NOMO-1 treated with dmso at 0.1 percent for 144 hours (cell line): ENCODE measurements around the gene ADAMTS4.

Experiments used
- DNase-seq: peaks from one replicate; lab custom pipeline; 2025; ENCODE audit not compliant: unreplicated experiment; lab: John Stamatoyannopoulos, UW

Gene ADAMTS4

GRCh38 chr1:161175771-161176453 lies 22.9 kb downstream of the ADAMTS4 start:
- DNase-seq: no peak

GRCh38 chr1:161174911-161175310 lies 23.9 kb downstream of the ADAMTS4 start:
- DNase-seq: no peak

DNA sequence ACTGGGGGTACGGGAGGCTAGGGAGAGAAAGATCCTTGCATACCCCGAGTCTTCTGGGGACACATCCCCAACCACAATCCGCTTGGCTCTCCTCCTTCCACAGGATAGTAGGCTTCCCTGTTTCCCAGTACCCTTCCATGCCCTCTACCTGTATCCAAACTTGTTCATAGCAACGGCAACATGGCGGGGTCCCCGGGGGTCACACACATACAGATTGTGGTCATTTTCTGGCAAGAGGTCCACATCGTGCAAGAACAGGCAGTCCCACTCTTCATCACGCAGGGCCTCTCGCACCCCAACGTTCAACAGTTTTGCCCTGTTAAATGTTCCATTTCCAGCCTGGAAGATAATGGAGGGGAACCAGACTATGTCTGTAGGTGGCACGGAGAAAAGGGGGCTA lies 25.1 kb downstream of the ADAMTS4 start:
- DNase-seq: no peak

DNA sequence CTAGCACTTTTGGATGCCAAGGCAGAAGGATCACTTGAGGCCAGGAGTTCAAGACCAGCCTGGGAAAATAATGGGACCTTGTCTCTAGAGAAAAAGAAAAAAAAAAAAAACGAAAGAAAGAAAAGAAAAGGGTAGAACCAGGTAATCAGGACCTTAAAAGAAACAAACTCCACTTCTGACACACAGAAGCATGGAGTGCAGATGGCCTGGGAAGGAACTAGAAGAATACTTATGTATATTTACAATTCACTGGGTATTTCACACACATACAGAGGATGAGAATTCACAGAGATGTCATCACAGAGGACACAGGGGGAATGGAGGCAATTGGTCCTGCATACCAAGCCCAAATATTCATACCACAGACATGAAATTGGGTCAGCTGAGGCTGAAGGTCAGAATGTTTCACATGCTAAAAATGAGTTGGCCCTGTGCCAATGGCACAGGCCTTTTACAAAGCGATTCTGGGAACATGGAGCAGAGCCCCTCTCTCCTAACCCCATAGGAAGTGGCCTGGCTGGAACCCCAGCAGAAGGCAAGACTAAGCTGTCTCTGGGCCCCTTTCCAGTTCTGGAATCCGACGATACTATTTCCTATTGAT lies 26.0 kb downstream of the ADAMTS4 start:
- no peak for DNase-seq

DNA sequence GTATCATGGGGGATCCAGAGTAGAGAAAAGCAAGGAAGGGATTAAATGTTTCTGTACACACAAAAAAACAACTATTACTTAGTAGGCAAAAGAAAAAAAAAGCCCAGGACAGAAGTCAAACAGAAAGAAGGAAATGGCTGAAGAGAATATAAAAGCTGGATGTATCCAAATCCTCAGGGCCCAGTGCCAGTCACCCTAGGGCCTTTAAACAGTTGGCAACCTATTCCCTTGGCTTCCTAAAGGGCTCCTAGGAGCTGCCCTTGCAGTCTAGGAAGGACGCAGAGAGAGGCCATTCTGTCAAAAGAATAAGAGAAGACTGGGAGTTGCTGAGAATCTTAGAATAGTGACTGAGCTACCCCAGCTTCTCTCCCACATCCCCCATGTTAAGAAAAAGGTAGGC lies 26.5 kb downstream of the ADAMTS4 start:
- DNase-seq: no peak

- DNase-seq: no peak
Measured at GRCh38 chr1:161171696-161172095, 27.2 kb downstream of the ADAMTS4 start.

GRCh38 chr1:161171191-161171590 lies 27.7 kb downstream of the ADAMTS4 start:
- DNase-seq: no peak

DNA sequence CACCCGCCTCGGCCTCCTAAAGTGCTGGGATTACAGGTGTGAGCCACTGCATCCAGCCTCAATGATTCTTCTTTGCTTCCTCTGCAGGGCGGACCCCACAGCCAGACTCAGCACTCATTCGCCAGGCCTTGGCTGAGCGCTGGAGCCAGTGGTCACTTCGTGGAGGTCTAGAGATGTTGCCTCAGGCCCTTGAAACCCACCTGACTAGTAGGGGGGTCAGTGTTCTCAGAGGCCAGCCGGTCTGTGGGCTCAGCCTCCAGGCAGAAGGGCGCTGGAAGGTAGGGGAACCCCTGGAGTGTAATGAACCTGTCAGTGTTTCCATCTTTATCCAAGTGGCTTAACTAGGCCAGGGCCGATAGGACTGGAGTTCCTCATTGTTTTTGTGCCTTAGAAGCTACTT lies 29.9 kb downstream of the ADAMTS4 start:
- no peak for DNase-seq

GRCh38 chr1:161166669-161167548 lies 31.9 kb downstream of the ADAMTS4 start:
- no peak for DNase-seq

DNA sequence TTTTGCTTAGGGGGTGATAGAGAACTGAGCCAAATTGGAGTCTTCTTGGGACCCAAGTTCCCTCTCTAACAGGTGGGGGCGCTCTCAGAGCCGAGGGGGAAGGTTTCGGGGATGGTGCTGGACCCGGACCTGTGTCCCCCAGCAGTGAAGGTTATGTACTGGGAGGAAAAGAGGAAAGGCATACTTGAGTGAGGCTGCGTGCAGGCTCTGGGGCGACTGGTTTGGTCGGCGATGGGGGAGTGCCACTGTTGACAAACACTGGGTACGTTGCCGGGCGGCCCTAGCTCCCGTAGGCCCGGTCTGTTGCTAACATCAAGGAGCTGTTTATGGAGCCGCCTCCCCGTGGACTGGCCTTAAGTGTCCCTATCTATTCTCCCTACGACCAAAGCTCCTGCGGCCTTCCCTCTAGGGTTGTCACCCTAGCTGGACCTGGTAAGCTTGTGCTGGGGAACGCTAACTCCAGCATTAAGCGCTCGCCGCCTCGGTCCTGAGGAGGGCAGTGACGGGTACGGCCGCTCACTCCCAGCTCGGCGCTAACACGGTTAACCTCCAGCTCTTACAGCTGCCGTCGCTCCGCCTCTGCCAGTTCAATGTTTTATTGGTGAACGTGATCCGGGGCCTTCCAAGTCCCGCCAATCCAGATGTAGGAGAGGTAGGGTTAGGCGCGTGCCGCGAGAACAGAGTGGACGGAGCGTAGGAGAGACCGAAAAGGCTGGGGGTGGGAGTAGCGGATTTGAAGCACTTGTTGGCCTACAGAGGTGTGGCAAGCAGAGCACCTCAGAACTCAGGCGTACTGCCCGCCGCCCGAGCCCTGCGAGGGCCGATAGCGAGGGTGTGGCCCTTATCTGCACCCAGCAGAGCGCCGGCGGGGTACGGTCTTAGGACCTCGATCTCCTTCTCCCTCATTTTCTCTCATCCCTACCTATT lies 32.8 kb downstream of the ADAMTS4 start, which contains the start of gene PPOX:
PPOX (plus strand) TSS at position 685 of the 927 bp plus-strand sequence. CDS start 422 bp downstream, outside the sequence.
- peak; percentile 99 for DNase-seq

- DNase-seq: no peak
Measured at GRCh38 chr1:161164901-161165610, 33.8 kb downstream of the ADAMTS4 start.

DNA sequence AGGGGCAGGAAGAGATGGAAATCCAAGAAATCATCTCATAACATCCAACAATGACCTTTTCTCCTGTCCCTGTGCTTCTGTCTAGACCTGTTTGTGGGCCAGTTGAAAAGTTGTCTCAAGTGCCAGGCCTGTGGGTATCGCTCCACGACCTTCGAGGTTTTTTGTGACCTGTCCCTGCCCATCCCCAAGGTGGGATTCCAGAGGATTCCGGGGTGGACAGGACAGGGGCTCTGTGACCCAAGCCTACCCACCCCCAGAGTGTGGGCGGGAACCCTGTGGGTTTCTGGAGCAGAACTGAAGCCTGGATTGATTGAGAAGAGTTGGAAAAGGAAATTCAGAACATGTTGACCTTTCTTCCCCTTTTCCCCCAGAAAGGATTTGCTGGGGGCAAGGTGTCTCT lies 35.1 kb downstream of the ADAMTS4 start:
- no peak for DNase-seq

DNA sequence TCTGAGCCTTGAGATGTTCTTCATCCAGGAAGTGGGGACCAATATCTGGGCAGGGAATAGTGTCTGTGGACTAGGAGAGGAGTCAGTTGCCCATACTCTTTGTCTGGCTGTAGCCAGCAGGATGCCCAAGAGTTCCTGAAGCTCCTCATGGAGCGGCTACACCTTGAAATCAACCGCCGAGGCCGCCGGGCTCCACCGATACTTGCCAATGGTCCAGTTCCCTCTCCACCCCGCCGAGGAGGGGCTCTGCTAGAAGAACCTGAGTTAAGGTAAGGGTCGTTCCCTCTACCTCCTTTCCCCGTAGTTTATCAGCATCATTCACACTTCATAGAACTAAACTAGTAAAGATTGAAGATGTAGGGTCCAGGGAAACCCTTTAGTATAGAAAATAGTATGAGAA lies 36.0 kb downstream of the ADAMTS4 start:
- DNase-seq: no peak

DNA sequence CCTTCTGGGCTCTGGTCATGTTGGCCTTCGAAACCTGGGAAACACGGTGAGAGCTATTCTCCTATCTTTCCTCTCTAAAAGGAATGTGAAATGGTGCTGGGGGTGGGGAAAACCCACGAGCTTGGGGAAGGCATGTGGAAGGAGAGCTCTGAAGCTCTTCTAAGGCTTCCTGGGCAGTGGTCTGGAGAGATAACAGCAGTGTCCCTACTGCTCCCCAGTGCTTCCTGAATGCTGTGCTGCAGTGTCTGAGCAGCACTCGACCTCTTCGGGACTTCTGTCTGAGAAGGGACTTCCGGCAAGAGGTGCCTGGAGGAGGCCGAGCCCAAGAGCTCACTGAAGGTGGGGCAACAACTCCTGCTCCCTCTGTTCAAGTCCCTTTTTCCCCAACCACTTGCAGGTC lies 36.8 kb downstream of the ADAMTS4 start:
- DNase-seq: no peak

- DNase-seq: no peak
Measured at GRCh38 chr1:161161652-161162051, 37.2 kb downstream of the ADAMTS4 start.

DNA sequence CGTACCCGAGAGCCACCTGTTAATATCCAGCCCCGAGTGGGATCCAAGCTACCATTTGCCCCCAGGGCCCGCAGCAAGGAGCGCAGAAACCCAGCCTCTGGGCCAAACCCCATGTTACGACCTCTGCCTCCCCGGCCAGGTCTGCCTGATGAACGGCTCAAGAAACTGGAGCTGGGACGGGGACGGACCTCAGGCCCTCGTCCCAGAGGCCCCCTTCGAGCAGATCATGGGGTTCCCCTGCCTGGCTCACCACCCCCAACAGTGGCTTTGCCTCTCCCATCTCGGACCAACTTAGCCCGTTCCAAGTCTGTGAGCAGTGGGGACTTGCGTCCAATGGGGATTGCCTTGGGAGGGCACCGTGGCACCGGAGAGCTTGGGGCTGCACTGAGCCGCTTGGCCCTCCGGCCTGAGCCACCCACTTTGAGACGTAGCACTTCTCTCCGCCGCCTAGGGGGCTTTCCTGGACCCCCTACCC lies 38.1 kb downstream of the ADAMTS4 start:
- DNase-seq: no peak

- no peak for DNase-seq
Measured at GRCh38 chr1:161159913-161160243, 39.0 kb downstream of the ADAMTS4 start.

- DNase-seq: peak; percentile 84
Measured at GRCh38 chr1:161159087-161159912, 39.6 kb downstream of the ADAMTS4 start, which contains the start of gene USP21. TSS of gene USP21 (plus strand) at chr1:161159500. CDS start at chr1:161160641, 1,141 bp downstream.
